ENCODE data around the gene POLD2.
"Not testable (repeated sequence)": the region's sequence is repeated elsewhere in the genome, so short reads cannot be mapped to it uniquely, and the experiment has no call there.

Gene POLD2

GRCh38 chr7:44123190-44124003, at the start of gene POLD2:
Gene POLD2 (minus strand): TSS chr7:44123548. CDS start chr7:44122053, 1,495 bp downstream.
- peak; percentile 90 for DNase-seq (ENCODE audit: low read depth)

GRCh38 chr7:44172803-44173424, 49.6 kb upstream of the POLD2 start:
- DNase-seq (ENCODE audit: low read depth): no peak

GRCh38 chr7:44172352-44172751, 49.0 kb upstream of the POLD2 start:
- DNase-seq (ENCODE audit: low read depth): no peak

GRCh38 chr7:44171901-44172300, 48.6 kb upstream of the POLD2 start:
- not testable (repeated sequence) for DNase-seq (ENCODE audit: low read depth)

GRCh38 chr7:44167920-44168319, 44.6 kb upstream of the POLD2 start:
- no peak for DNase-seq (ENCODE audit: low read depth)

GRCh38 chr7:44163591-44163990, 40.2 kb upstream of the POLD2 start:
- peak; percentile 78 for DNase-seq (ENCODE audit: low read depth)

- no peak for DNase-seq (ENCODE audit: low read depth)
Observed at GRCh38 chr7:44162785-44163395, 39.5 kb upstream of the POLD2 start.

- DNase-seq (ENCODE audit: low read depth): no peak
Observed at GRCh38 chr7:44162179-44162578, 38.8 kb upstream of the POLD2 start.

- DNase-seq (ENCODE audit: low read depth): no peak
Observed at GRCh38 chr7:44161371-44161770, 38.0 kb upstream of the POLD2 start.

- DNase-seq (ENCODE audit: low read depth): no peak
Observed at GRCh38 chr7:44159824-44160630, 36.7 kb upstream of the POLD2 start.

GRCh38 chr7:44158873-44159631, 35.7 kb upstream of the POLD2 start:
- DNase-seq (ENCODE audit: low read depth): no peak

- no peak for DNase-seq (ENCODE audit: low read depth)
Observed at GRCh38 chr7:44158096-44158872, 34.9 kb upstream of the POLD2 start.

GRCh38 chr7:44157116-44158080, 34.0 kb upstream of the POLD2 start:
- no peak for DNase-seq (ENCODE audit: low read depth)

GRCh38 chr7:44156453-44157010, 33.2 kb upstream of the POLD2 start:
- no peak for DNase-seq (ENCODE audit: low read depth)

GRCh38 chr7:44155191-44156185, 32.1 kb upstream of the POLD2 start:
- DNase-seq (ENCODE audit: low read depth): no peak

- no peak for DNase-seq (ENCODE audit: low read depth)
Observed at GRCh38 chr7:44154703-44155102, 31.4 kb upstream of the POLD2 start.

- DNase-seq (ENCODE audit: low read depth): no peak
Observed at GRCh38 chr7:44153948-44154335, 30.6 kb upstream of the POLD2 start.

All from GM04504 (cell line).